GM12878 (cell line): ENCODE data around the gene ASB9. TPM values are rescaled to one million over a fixed set of nuclear protein-coding genes. Genes with fewer than 3 reads are reported as not detected.

Experiments used
- ATAC-seq: fragments of 200-7000 bp; cut with Tn5 transposase; 3 replicates; pipeline ENCODE4 v1.9.1; 2020; ENCODE audit warnings: mild to moderate bottlenecking, moderate library complexity
- BruUV-seq: library from RNA; stranded (reverse); fragments of 400-500 nt; replicated peaks from 2 replicates; lab custom pipeline; 2021; lab: Mats Ljungman, UMichigan
- CTCF ChIA-PET: fragments of 300-600 bp; sonication (Branson Sonifier 250); formaldehyde crosslinking; extraction: SDS; loops from one replicate; lab custom pipeline; 2021; ENCODE audit warnings: inconsistent platforms; lab: Yijun Ruan, JAX
- POLR2A ChIA-PET: fragments of 350-600 bp; formaldehyde crosslinking; extraction: SDS; loops from one replicate; lab custom pipeline; 2021; ENCODE audit warnings: inconsistent platforms; lab: Charles Lee
- RAD21 ChIA-PET: fragments of 300-600 bp; sonication (Branson Sonifier 250); formaldehyde crosslinking; loops from one replicate; lab custom pipeline; 2023; ENCODE audit warnings: antibody characterized with exemption; ENCODE audit not compliant: unreplicated experiment; lab: Charles Lee
- SMC1A ChIA-PET: fragments of 300-600 bp; sonication (Branson Sonifier 250); formaldehyde crosslinking; loops from one replicate; lab custom pipeline; 2023; ENCODE audit not compliant: unreplicated experiment, uncharacterized antibody; lab: Charles Lee
- DNase-seq: peaks from one replicate; pipeline ENCODE4 v3.0.0-alpha.2; 2011; ENCODE audit warnings: low read depth, low spot score
- FAIRE-seq: peaks from 3 replicates; lab custom pipeline; 2011; peaks lifted over from hg19 to GRCh38; lab: Jason Lieb, UNC
- H2AFZ ChIP-seq: 2 replicates; pipeline ENCODE4 v1.6.0; 2011; ENCODE audit warnings: low read depth, low read length, control low read depth; ENCODE audit not compliant: control insufficient read depth
- H3K27ac ChIP-seq: 2 replicates; pipeline ENCODE4 v1.5.1; 2011; ENCODE audit warnings: control low read depth; ENCODE audit not compliant: control insufficient read depth, insufficient read depth
- H3K27me3 ChIP-seq, 2 experiments: replicated peaks in 1 of 2; 2 replicates each; pipeline versions ENCODE4 v1.6.0 to v1.6.1; 2011; ENCODE audit warnings: low read length in 1 of 2; ENCODE audit not compliant: control insufficient read depth in 2 of 2, insufficient read depth in 2 of 2
- H3K36me3 ChIP-seq, 2 experiments: 2 replicates each; pipeline ENCODE4 v1.5.1; 2011; ENCODE audit warnings: low read length in 1 of 2; ENCODE audit not compliant: control insufficient read depth in 2 of 2, insufficient read depth in 2 of 2
- H3K4me1 ChIP-seq: 2 replicates; pipeline ENCODE4 v1.6.1; 2011; ENCODE audit warnings: mild to moderate bottlenecking, low read length, moderate library complexity, mixed read lengths; ENCODE audit not compliant: control insufficient read depth, insufficient read depth
- H3K4me2 ChIP-seq: 2 replicates; pipeline ENCODE4 v1.6.0; 2011; ENCODE audit warnings: control low read depth; ENCODE audit not compliant: control insufficient read depth, insufficient read depth
- H3K4me3 ChIP-seq: fragments of 200-600 bp; sonication (generic); 2 replicates; pipeline ENCODE4 v1.5.1; 2016
- H3K79me2 ChIP-seq: 2 replicates; pipeline ENCODE4 v1.6.0; 2011; ENCODE audit warnings: low read length; ENCODE audit not compliant: control insufficient read depth, insufficient read depth
- H3K9ac ChIP-seq: 2 replicates; pipeline ENCODE4 v1.8.0; 2011; ENCODE audit warnings: low read length, control low read depth, mixed read lengths; ENCODE audit not compliant: control insufficient read depth, insufficient read depth
- H3K9me3 ChIP-seq: replicated peaks from 3 replicates; pipeline ENCODE4 v1.5.1; 2011; ENCODE audit warnings: mild to moderate bottlenecking, low read length; ENCODE audit not compliant: control insufficient read depth, insufficient read depth
- H4K20me1 ChIP-seq: 2 replicates; pipeline ENCODE4 v1.6.0; 2011; ENCODE audit not compliant: control insufficient read depth, insufficient read depth
- CTCF ChIP-seq, 3 experiments: IDR thresholded peaks in 2 of 3; conservative IDR thresholded peaks in 1 of 3; 2 replicates each; pipeline ENCODE4 v1.5.1; 2011; ENCODE audit warnings: low read depth in 3 of 3, low read length in 3 of 3, mild to moderate bottlenecking in 3 of 3, control low read depth in 2 of 3, moderate library complexity in 2 of 3, inconsistent platforms in 1 of 3, mixed read lengths in 1 of 3; ENCODE audit not compliant: control insufficient read depth in 2 of 3, insufficient read depth in 1 of 3; ENCODE audit errors: extremely low read depth in 1 of 3
- FOXK2 ChIP-seq: fragments of 450-650 bp; IDR thresholded peaks from 2 replicates; pipeline ENCODE4 v1.6.1; 2017; ENCODE audit warnings: mild to moderate bottlenecking, moderate library complexity
- MYB ChIP-seq: fragments of 150-350 bp; IDR thresholded peaks from 2 replicates; pipeline ENCODE4 v1.6.1; 2014; ENCODE audit warnings: mild to moderate bottlenecking, low read depth, low read length, borderline replicate concordance
- RAD21 ChIP-seq: IDR thresholded peaks from 2 replicates; pipeline ENCODE4 v1.6.1; 2011; ENCODE audit warnings: mild to moderate bottlenecking, low read depth, low read length, moderate library complexity; ENCODE audit not compliant: insufficient read depth
- SMC3 ChIP-seq: IDR thresholded peaks from 2 replicates; pipeline ENCODE4 v1.6.1; 2011; ENCODE audit warnings: low read length, improper control_type of control experiment, borderline replicate concordance
- TCF7 ChIP-seq: IDR thresholded peaks from 2 replicates; pipeline ENCODE4 v1.6.1; 2014; ENCODE audit warnings: antibody characterized with exemption, borderline replicate concordance
- YY1 ChIP-seq: IDR thresholded peaks from 2 replicates; pipeline ENCODE4 v1.6.1; 2011; ENCODE audit warnings: low read depth, mild to moderate bottlenecking, low read length
- ZNF24 ChIP-seq: fragments of 450-650 bp; IDR thresholded peaks from 2 replicates; pipeline ENCODE4 v1.6.1; 2017; ENCODE audit warnings: antibody characterized with exemption, mild to moderate bottlenecking
- WGBS: methylation state at CpG from one replicate; pipeline ENCODE4 v1.1.6; 2016; ENCODE audit warnings: low lambda C conversion rate; ENCODE audit not compliant: insufficient replicate concordance, insufficient coverage; ENCODE audit errors: missing lambda C conversion rate; 5-methylcytosine and 5-hydroxymethylcytosine counted together
- in situ Hi-C: fragments of 300-500 bp; cut with MboI; formaldehyde crosslinking; loops from 9 replicates; pipeline ENCODE4 v1.14.3; 2018; ENCODE audit warnings: mixed read lengths
- intact Hi-C: fragments of 100-400 bp; cut with micrococcal nuclease; formaldehyde crosslinking; loops from one replicate; pipeline ENCODE4 v1.14.2; 2022; ENCODE audit not compliant: unreplicated experiment
- polyA plus RNA-seq, 11 experiments: library from polyadenylated mRNA; depleted of rRNA in 4 of 11; unstranded in 6 of 11; stranded (reverse) in 5 of 11; fragments of >200 nt; fragmentation: Nextera tagmentation in 4 of 11; fragmentation: Illumina TruSeq in 1 of 11; extraction: Ambion mirVana in 4 of 11; extraction: Trizol in 1 of 11; gene quantifications; 1 replicate in 1 of 11; 2 replicates in 10 of 11; pipeline versions ENCODE4 v1.2.1 to v1.2.3, GENCODE V29; 2011 to 2016; ENCODE audit warnings: inconsistent platforms in 2 of 11, missing spikeins in 2 of 11, low read depth in 1 of 11
- total RNA-seq, 4 experiments: library from RNA; depleted of rRNA in 3 of 4; stranded (reverse); fragments of >200 nt in 3 of 4; fragmentation: Illumina TruSeq in 1 of 4; extraction: Trizol in 1 of 4; gene quantifications; 2 replicates each; pipeline versions ENCODE4 v1.2.1 to v1.2.3, GENCODE V29; 2013 to 2021

ASB9 gene
- total and polyA plus RNA-seq, 10 of the 15 experiments (the other 5 are each of a cell fraction or from before 2014, with no cell fraction given), result 0.31 to 3.5 (median 0.74) TPM

GRCh38 chrX:15244421-15244820 is 25.5 kb downstream of the ASB9 start:
- Histone ChIP-seq H2AFZ (no peak overlapping the region), H3K4me3 (no peak overlapping the region), H4K20me1 (no peaks in the 10 kb centered on the region), H3K27ac (no peak overlapping the region), H3K79me2 (no peaks in the 10 kb centered on the region), H3K9me3 (no peaks in the 10 kb centered on the region), H3K4me2 (no peak overlapping the region), H3K4me1 (no peaks in the 10 kb centered on the region), H3K9ac (no peak overlapping the region), H3K27me3 (no peaks in the 10 kb centered on the region), H3K36me3 (no peaks in the 10 kb centered on the region)
- ChIA-PET RAD21 (interaction anchor here (0.9 to 1.4 kb wide), 4 partner anchors 11 to 137 kb away, joined by 3 to 4 read pairs (median 3); no protein-coding TSS in a partner anchor), CTCF (interaction anchor here (0.8 to 3.0 kb wide), 7 partner anchors 11 to 1205 kb away, joined by 3 to 20 read pairs (median 4); no protein-coding TSS in a partner anchor), SMC1A (interaction anchor here (0.6 to 2.8 kb wide), 7 partner anchors 11 to 1394 kb away, joined by 3 to 11 read pairs (median 4); no protein-coding TSS in a partner anchor), POLR2A (interaction anchor here (0.6 kb wide), 1 partner anchor 201 kb away, joined by 3 read pairs; no protein-coding TSS in a partner anchor)
- DNase-seq (no peak), FAIRE-seq (no peak), ATAC-seq (no peak)
- no TSS peak for BruUV-seq
- in situ Hi-C loops, result loop anchor here (10.0 kb wide), 1 partner anchor 1200 kb away; no protein-coding TSS in a partner anchor
- TF ChIP-seq TCF7 (no peak), FOXK2 (no peak)
- 42% methylated on average over 5 of the region's 5 CpGs for WGBS
- intact Hi-C loops, result loop anchor here (5.0 to 10.0 kb wide), 2 partner anchors 87 to 570 kb away; no protein-coding TSS in a partner anchor

GRCh38 chrX:15242899-15243555 is 26.9 kb downstream of the ASB9 start:
- POLR2A ChIA-PET, result interaction anchor here (1.5 kb wide), 1 partner anchor 10 kb away, joined by 3 read pairs; no protein-coding TSS in a partner anchor

More at GRCh38 chrX:15242899-15243555, 26.9 kb downstream of the ASB9 start:
- ChIA-PET CTCF (interaction anchor here (0.6 to 3.0 kb wide), 24 partner anchors 10 to 1204 kb away, joined by 3 to 45 read pairs (median 3); no protein-coding TSS in a partner anchor), RAD21 (interaction anchor here (0.6 to 3.3 kb wide), 16 partner anchors 9 to 1204 kb away, joined by 3 to 46 read pairs (median 4); partner anchors contain the start of gene GLRA2), SMC1A (interaction anchor here (0.6 to 3.3 kb wide), 20 partner anchors 10 to 1149 kb away, joined by 3 to 38 read pairs (median 3); no protein-coding TSS in a partner anchor)
- Histone ChIP-seq H4K20me1 (no peaks in the 10 kb centered on the region), H2AFZ (no peak overlapping the region), H3K27me3 (no peaks in the 10 kb centered on the region), H3K4me1 (no peaks in the 10 kb centered on the region), H3K9ac (no peak overlapping the region), H3K4me3 (no peak overlapping the region), H3K79me2 (no peaks in the 10 kb centered on the region), H3K36me3 (no peaks in the 10 kb centered on the region), H3K27ac (no peak overlapping the region), H3K4me2 (no peak overlapping the region), H3K9me3 (no peaks in the 10 kb centered on the region)
- TF ChIP-seq MYB, result no peak
- peak; percentile 56 to 65 (median 64) for TF ChIP-seq CTCF (IDR thresholded peaks at IDR 0.05 in 2 of 3, conservative IDR thresholded peaks at IDR 0.05 in 1 of 3; ENCODE audit: control insufficient read depth in 2 of 3, extremely low read depth in 1 of 3, insufficient read depth in 1 of 3, low read depth in 3 of 3, low read length in 3 of 3)
- peak; percentile 85 for TF ChIP-seq RAD21
- 0 out of 2 replicates have a peak, but pooled peaks have one; percentile 12 for TF ChIP-seq YY1
- peak; percentile 83 for TF ChIP-seq SMC3
- TF ChIP-seq ZNF24, result no peak
- ATAC-seq (peak; percentile 85), FAIRE-seq (no peak), DNase-seq (peak; percentile 17)
- intact Hi-C loops, result loop anchor here (1.0 to 10.0 kb wide), 6 partner anchors 86 to 1204 kb away; no protein-coding TSS in a partner anchor
- WGBS, result under 1% methylated on average over 5 of the region's 5 CpGs
- no TSS peak for BruUV-seq
- in situ Hi-C loops, result loop anchor here (10.0 kb wide), 1 partner anchor 1198 kb away; no protein-coding TSS in a partner anchor
